GM15510 (cell line): ENCODE measurements around the gene TTLL10.

Source experiments
- POLR2A ChIP-seq: IDR thresholded peaks from 3 replicates; pipeline ENCODE4 v1.6.1; 2011; ENCODE audit warnings: borderline replicate concordance; ENCODE audit not compliant: insufficient read length; ENCODE audit errors: extremely low read depth

Gene TTLL10

GRCh38 chr1:1241588-1242219, 68.0 kb downstream of the TTLL10 start:
- TF ChIP-seq POLR2A: no peak

GRCh38 chr1:1242461-1243265, 69.0 kb downstream of the TTLL10 start:
- no peak for TF ChIP-seq POLR2A

DNA sequence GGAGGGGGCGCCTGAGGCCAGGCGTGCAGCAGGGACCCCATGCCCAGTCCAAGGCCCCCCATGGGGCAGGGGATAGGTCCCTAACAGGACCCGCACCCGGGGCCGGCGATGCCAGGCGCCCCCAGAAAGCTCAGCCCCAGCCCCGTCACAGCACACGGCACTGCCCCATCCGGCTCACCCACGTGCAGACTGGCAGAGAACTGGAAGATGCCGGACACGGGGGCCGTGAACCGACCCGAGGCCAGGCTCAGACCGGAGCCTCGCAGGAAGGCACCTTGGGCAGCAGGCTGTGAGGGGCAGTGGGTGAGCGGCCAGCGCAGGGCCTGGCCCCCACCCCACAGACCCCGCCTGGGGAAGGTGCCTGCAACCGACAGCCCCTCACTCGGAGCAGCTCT, 69.6 kb downstream of the TTLL10 start:
- no peak for TF ChIP-seq POLR2A

DNA sequence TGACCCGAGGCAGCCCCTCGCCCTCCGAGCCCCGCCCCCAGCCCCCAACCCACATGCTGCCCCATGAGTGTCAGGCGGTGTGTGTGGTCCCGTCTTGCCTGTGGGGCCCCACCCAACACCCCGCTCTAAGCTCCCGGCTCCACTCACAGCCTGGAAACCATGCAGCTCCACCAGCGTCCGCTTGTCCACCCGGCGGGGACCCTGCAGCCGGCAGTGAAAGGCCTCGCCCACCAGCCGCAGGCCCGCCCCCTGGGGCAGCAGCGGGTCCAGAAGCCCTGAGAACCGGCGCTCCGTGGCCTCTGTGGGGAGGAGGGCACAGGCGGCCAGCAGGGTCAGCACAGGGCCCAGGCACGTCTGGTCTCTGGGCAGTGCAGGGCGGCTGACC, 70.1 kb downstream of the TTLL10 start:
- no peak for TF ChIP-seq POLR2A

- TF ChIP-seq POLR2A: no peak
Measured at GRCh38 chr1:1244192-1244811, 70.6 kb downstream of the TTLL10 start.

- no peak for TF ChIP-seq POLR2A
Measured at GRCh38 chr1:1245178-1245816, 71.6 kb downstream of the TTLL10 start.

GRCh38 chr1:1245817-1246576, 72.3 kb downstream of the TTLL10 start:
- TF ChIP-seq POLR2A: no peak

GRCh38 chr1:1246577-1247340, 73.1 kb downstream of the TTLL10 start, which contains the start of gene C1QTNF12:
Gene C1QTNF12, minus strand, starts transcription at chr1:1246722. Its CDS starts 32 bp downstream, at chr1:1246690.
- TF ChIP-seq POLR2A: no peak

DNA sequence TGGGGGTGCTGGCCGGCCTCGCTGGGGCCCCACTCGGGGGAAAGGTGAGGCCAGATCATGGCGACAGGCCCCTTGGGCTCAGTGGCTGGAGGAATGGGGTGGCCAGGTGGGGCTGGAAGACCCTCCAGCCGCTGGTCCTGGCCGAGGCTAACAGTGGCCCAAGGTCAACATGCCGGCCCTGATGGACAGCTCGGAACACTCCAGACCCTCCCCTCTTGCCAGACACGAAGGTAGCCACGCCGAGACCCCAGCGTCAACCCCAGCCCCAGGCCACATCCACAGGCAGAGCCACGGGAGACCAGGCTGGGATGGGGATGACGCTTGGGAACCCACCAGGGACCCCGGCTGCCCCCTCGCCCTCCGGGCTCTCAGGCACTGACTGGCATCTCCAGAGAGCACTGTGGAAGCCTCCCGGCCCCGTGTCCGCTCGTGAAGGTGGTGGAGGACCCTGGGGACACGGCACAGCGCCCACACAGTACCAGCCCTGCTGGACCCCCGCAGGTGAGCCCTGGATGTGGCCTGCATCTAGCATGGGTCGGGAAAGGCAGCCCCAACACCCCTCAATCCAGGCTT, 73.7 kb downstream of the TTLL10 start:
- no peak for TF ChIP-seq POLR2A
